Measurements from ENCODE around the gene SPANXN1.
"Not testable (repeated sequence)": the region's sequence is repeated elsewhere in the genome, so short reads cannot be mapped to it uniquely, and the experiment has no call there.

Gene SPANXN1

GRCh38 chrX:145247203-145247602 lies at the start of gene SPANXN1:
Gene SPANXN1, plus strand, starts transcription at chrX:145247503. Its CDS starts 84 bp downstream, at chrX:145247587.
- DNase-seq = not testable (repeated sequence)

GRCh38 chrX:145199078-145199477 lies 48.2 kb upstream of the SPANXN1 start:
- no peak for DNase-seq

- no peak for DNase-seq
Observed at GRCh38 chrX:145213504-145213903, 33.8 kb upstream of the SPANXN1 start.

GRCh38 chrX:145292218-145292617 lies 44.9 kb downstream of the SPANXN1 start:
- no peak for DNase-seq
